Pancreas (tissue), 10 donors: ENCODE measurements around the gene SPEG. TPM values are rescaled to one million over a fixed set of nuclear protein-coding genes. Genes with fewer than 3 reads are reported as not detected.
A peak's percentile ranks its signal among the peaks of the same experiment; 100 is the strongest.

Experiments used
- ATAC-seq, 4 donors: fragments of 200-7000 bp; cut with Tn5 transposase; one replicate each; pipeline versions ENCODE4 v1.8.0 to v1.9.1; 2020; ENCODE audit warnings: mild to moderate bottlenecking in 4 of 4, moderate library complexity in 4 of 4
- DNase-seq, 6 donors: peaks; one replicate each; pipeline ENCODE4 v3.0.0-alpha.2; 2020
- FAIRE-seq: peaks from 2 replicates; lab custom pipeline; 2012; peaks lifted over from hg19 to GRCh38; lab: Jason Lieb, UNC
- H3K27ac ChIP-seq, 4 donors: fragments of 200-600 bp; sonication (generic); 1 replicate in 3 of 4; 2 replicates in 1 of 4; pipeline versions ENCODE4 v1.5.0 to v1.8.0; 2020
- H3K27me3 ChIP-seq, 4 donors: fragments of 200-600 bp; one replicate each; pipeline ENCODE4 v1.8.0; 2021
- H3K36me3 ChIP-seq, 3 donors: fragments of 200-600 bp; sonication (generic) in 1 of 3; one replicate each; pipeline versions ENCODE4 v1.5.0 to v1.8.0; 2020 to 2021
- H3K4me1 ChIP-seq, 3 donors: fragments of 200-600 bp; one replicate each; pipeline ENCODE4 v1.8.0; 2021
- H3K4me3 ChIP-seq, 4 donors: fragments of 200-600 bp; sonication (generic) in 2 of 4; one replicate each; pipeline versions ENCODE4 v1.5.0 to v1.8.0; 2020 to 2021
- H3K9me3 ChIP-seq, 4 donors: fragments of 200-600 bp; one replicate each; pipeline ENCODE4 v1.8.0; 2021
- WGBS, 2 donors: extraction: QIAGEN DNeasy Blood & Tissue Kit; methylation state at CpG; one replicate each; pipeline ENCODE4 v1.1.7; 2013; 5-methylcytosine and 5-hydroxymethylcytosine counted together
- intact Hi-C, 3 donors: fragments of 100-400 bp; cut with DNase I; formaldehyde crosslinking; loops; one replicate each; pipeline versions ENCODE4 v1.11.1 to v1.14.2; 2022
- polyA plus RNA-seq, 2 donors: library from polyadenylated mRNA; stranded (reverse); fragments of 200-250 nt; gene quantifications; one replicate each; pipeline ENCODE4 v1.2.3, GENCODE V29; 2013
- total RNA-seq, 6 donors: library from RNA; stranded (reverse); fragmentation: NEBNext Ultra II Directional in 4 of 6; extraction: Animal tissue kit (Norgen Biotek cat#: 25700) in 4 of 6; gene quantifications; one replicate each; pipeline versions ENCODE4 v1.2.1 to v1.2.4, GENCODE V29; 2021 to 2023
- TF ChIP-seq, protein P1 (sequence below), 4 donors: fragments of 200-600 bp; sonication (generic) in 3 of 4; IDR thresholded peaks; one replicate each; pipeline versions ENCODE4 v1.5.0 to v1.8.0; 2021; ENCODE audit warnings: antibody characterized with exemption in 4 of 4
- donor health status: healthy with polysubstance abuse.
- donor health status: DM: no; HTN: no; CAD: no; lungs with moderate emphysema.
- donor health status: DM: no; HTN: no; CAD: no.
- donor health status: control.
- donor health status: control.
- donor health status: Bipolar disorder and iron deficiency.
- donor health status: DM: yes; HTN: yes; CAD: no.
- donor health status: DM: no; HTN: no; CAD: no.
- donor health status: DM: no; HTN: no; CAD: no.
- donor health status: DM: yes; HTN: yes; CAD: no.

SPEG gene
- total and polyA plus RNA-seq, 8 donors, result 2.6 to 33.3 (median 4.2) TPM

GRCh38 chr2:219505585-219505984, 70.9 kb downstream of the SPEG start:
- Histone ChIP-seq H3K27me3 (no peaks in the 10 kb centered on the region), H3K27ac (no peak overlapping the region), H3K4me3 (no peak overlapping the region), H3K9me3 (no peaks in the 10 kb centered on the region), H3K36me3 (peaks cover 0 to 23% (median 0%) of the 10 kb centered on the region in 3 donors), H3K4me1 (peaks cover 0 to 4% (median 0%) of the 10 kb centered on the region in 3 donors)
- no peak for FAIRE-seq
- intact Hi-C loops, result no loop called here
- no peak for DNase-seq
- no peak for ATAC-seq
- TF ChIP-seq, protein P1, sequence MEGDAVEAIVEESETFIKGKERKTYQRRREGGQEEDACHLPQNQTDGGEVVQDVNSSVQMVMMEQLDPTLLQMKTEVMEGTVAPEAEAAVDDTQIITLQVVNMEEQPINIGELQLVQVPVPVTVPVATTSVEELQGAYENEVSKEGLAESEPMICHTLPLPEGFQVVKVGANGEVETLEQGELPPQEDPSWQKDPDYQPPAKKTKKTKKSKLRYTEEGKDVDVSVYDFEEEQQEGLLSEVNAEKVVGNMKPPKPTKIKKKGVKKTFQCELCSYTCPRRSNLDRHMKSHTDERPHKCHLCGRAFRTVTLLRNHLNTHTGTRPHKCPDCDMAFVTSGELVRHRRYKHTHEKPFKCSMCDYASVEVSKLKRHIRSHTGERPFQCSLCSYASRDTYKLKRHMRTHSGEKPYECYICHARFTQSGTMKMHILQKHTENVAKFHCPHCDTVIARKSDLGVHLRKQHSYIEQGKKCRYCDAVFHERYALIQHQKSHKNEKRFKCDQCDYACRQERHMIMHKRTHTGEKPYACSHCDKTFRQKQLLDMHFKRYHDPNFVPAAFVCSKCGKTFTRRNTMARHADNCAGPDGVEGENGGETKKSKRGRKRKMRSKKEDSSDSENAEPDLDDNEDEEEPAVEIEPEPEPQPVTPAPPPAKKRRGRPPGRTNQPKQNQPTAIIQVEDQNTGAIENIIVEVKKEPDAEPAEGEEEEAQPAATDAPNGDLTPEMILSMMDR (IDR thresholded peaks at IDR 0.05), result no peak
- WGBS, 2 donors, result 88 to 91% methylated on average over 9 of the region's 9 CpGs

- WGBS, 2 donors, result 84 to 85% methylated on average over 23 of the region's 23 CpGs
- H3K36me3 ChIP-seq, result peaks cover 0 to 23% (median 0%) of the 10 kb centered on the region in 3 donors
- H3K27me3 ChIP-seq, result no peaks in the 10 kb centered on the region
- peak in 2 of 6 donors; percentile 52 to 58 for DNase-seq
- TF ChIP-seq, protein P1 (IDR thresholded peaks at IDR 0.05), result no peak
- intact Hi-C loops, result no loop called here
- no peak overlapping the region for H3K27ac ChIP-seq
- no peak for FAIRE-seq
- no peak for ATAC-seq
- H3K4me3 ChIP-seq, result no peak overlapping the region
- no peaks in the 10 kb centered on the region for H3K9me3 ChIP-seq
- peaks cover 0 to 4% (median 0%) of the 10 kb centered on the region in 3 donors for H3K4me1 ChIP-seq
Measured at GRCh38 chr2:219506153-219506801, 71.6 kb downstream of the SPEG start.

- WGBS, 2 donors, result 83 to 90% methylated on average over 17 of the region's 17 CpGs
- peaks cover 0 to 23% (median 0%) of the 10 kb centered on the region in 3 donors for H3K36me3 ChIP-seq
- no peaks in the 10 kb centered on the region for H3K27me3 ChIP-seq
- FAIRE-seq (no peak), ATAC-seq (no peak), DNase-seq (peak in 1 of 6 donors; percentile 60)
- intact Hi-C loops, result no loop called here
- H3K27ac ChIP-seq, result no peak overlapping the region
- no peak overlapping the region for H3K4me3 ChIP-seq
- TF ChIP-seq, protein P1 (IDR thresholded peaks at IDR 0.05), result no peak
- peaks cover 0 to 4% (median 0%) of the 10 kb centered on the region in 3 donors for H3K4me1 ChIP-seq
- H3K9me3 ChIP-seq, result no peaks in the 10 kb centered on the region
Measured at GRCh38 chr2:219506802-219507526, 72.3 kb downstream of the SPEG start.

DNA sequence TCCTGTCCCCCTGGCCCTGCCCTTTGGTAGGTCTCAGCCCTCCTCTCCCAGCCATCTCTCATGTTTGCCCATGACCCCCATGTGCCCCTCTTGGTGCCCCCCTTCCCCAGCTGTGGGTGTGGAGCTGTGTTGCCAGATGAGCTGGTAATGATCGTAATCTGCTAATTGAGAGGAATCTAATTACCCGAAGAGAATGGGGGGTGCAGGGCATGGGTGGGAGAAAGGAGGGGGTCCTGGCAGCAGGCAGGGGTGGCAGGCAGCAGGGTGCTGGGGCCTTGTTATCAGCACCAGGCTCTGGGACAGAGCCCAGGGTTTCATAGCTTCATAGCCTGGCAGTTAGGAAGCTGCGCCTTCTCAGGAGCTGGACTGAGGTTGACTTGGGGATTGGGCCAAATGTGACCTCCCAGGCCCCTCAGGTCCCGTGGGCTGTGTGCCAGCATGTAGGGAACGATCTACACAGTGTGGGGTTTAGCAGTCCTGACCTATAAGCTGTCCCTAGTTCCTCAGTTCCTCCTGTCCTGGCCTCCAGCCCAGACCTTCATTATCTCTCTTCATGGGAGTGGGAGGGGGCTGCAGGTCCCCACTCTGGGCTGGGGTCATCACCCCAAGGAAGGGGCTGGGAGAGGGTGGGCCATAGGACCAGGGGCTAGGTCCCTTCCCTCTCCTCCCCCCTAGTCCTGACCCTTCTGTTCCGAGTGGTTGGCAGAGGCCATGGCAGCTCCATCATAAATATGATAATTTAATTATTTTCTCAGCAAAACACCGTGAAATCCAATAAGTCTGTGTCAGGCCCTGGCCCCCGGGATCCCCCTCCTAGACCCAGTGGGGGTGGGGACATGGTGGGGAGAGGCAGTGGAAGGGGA, 73.2 kb downstream of the SPEG start:
- Histone ChIP-seq H3K27ac (no peak overlapping the region), H3K9me3 (no peaks in the 10 kb centered on the region), H3K27me3 (no peaks in the 10 kb centered on the region), H3K4me3 (no peak overlapping the region), H3K36me3 (peaks cover 0 to 23% (median 0%) of the 10 kb centered on the region in 3 donors), H3K4me1 (peaks cover 0 to 4% (median 0%) of the 10 kb centered on the region in 3 donors)
- TF ChIP-seq, protein P1 (IDR thresholded peaks at IDR 0.05), result no peak
- FAIRE-seq (no peak), DNase-seq (peak in 1 of 6 donors; percentile 47), ATAC-seq (no peak)
- 43 to 48% methylated on average over 8 of the region's 8 CpGs for WGBS, 2 donors
- intact Hi-C loops, result no loop called here
